ENCODE measurements around the gene SCN11A.

SCN11A gene

DNA sequence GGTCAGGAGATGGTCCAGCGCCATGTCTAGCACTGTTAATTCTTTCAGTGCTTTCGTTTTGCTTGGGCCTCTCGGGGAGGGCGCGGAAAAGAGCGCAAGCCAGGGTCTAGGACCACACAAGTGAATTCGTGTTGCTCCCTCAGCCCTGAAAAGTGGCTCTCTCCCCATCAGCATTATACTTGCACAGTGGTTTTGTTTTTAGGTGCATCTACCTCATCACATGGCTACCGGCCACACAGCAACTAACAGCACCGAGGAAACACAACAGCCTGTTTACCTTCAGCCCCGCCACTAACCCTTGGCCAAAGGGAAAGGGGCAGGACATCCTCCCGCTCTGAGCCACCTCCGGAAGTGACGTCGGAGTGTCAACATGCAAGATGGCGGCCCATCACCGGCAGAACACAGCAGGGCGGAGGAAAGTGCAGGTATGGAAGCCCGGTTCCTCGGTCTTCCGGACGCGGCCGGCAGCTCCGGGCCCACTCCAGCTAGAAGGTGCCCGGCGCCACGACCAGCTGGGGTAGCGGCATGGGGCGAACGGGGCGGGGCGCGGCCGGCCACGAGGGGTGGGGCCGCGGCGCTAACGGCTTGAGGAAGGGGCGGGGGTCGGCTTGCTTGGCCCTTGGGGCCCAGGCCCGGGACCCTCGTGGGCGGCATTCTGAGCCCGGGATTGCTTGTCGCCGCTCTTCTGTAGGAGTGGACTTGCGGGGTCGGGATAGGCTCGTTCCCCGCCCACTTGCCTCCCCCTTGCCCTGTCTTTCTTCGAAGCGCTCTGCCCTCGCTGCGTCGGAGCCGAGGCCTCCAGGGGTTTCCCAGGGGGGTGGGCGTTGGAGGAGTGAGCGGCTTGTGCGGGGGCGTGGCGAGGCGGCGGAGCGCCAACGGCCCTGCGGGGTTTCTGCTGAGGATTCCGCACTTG is at the start of gene SCN11A, which contains the start of gene WDR48:
SCN11A (minus strand) TSS at position 296 of the 913 bp plus-strand sequence. CDS start 101,582 bp downstream, outside the sequence.
WDR48 (plus strand) TSS at position 368 of the 913 bp plus-strand sequence; CDS start at position 378, 10 bp downstream.
- peak; percentile 69 for DNase-seq

DNA sequence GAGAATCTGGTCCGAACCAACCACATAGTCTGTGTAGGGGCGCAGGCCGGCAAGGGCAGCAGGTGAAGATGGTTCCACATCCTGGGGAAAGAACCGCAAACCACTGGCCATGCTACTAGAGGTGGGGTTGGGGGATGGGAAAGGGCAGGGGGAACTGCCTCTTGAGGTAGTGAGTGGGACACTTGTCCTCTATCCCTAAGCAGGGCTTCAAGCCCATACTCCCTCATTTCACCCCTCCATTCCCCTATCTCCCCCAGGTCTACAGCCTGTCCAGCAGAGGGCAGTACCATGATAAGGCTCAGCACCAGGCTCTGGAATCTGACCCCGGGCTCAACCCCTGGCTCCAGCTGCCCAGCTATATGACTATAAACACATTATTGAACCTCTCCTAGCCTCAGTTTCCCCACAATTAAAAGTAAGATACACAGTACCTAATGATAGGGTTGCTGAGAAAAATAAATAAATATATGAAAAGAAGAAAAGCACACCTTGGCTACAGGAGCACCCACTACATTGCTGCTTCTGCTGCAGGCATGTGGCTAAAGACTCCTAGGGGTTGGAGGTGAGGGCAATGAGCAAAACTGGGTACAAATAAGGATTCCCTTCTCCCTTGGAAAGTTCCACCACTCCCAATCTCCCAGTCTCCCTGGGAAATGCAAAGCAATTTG is 49.4 kb upstream of the SCN11A start:
- no peak for DNase-seq

DNA sequence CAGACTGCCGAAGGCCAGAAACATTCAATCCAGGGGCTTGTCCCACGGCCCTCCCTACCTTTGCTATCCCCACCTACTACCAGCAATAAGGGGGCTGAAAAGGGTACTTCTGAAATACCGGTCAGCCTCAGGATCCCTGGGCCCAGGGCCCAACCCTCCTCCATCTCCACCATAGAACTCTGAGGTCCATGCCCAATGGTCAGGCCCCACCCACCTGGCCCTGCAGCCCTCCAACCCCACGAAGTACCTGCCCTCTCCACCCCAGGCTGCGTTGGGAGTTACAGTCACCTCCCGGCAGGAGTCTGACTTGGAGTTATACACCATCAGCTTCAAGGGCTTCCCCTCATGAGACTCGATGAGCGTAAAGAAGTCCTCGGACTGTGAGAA is 48.7 kb upstream of the SCN11A start:
- DNase-seq: no peak

DNA sequence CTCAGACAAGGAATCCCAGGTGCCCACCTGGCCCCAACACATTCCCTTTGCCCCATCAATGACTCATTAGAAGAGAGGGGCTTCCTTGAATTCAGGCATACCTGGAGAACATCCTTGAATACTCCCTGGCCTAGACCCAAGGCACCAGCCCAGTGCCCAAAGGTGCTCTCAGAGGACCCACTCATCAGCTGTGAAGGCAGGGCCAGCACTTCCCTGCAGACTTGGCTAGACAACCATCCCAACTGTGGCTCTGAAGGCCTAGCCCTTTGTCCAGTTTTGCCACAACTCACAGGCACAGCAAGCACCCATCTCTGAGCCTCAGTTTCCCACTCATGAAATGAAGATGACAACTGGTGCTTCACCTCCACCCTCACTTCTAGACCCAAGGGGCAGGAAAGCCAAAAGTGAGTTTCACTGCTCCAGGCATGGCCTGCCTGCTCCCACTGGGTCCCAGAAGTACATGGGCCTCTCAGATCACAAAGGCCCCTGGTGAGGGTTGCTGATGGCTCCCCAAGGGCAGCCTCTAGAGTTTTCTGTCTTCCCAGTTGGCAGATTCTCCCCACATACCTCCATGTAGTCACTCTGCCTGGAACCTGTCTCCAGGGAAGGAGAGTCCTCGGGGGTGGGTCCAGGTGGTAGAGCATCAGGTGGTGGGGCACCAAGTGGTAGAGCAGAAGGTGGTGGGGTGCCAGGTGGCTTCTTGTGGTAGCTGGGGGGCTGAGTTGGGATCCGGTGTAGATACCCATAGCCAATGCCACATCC is 48.2 kb upstream of the SCN11A start:
- no peak for DNase-seq

DNA sequence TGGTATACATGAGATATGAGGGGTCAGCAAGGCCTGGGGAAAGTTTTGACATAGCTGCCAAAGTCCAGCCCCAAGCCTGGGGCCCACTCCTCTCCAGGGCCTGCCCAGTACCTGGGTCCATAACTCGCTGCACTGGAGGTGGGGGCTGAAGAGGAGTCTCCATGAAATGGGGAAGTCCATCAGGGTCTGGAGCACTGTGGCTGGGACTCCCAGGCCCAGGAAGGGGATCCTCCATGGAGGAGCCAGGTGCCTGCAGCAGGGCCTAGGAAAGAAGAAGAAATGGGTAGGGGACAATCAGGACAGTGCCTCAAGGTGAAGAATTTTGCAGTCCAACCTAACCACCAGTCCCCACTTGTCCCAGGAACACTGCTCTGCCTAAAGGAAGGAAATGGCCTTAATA is 47.5 kb upstream of the SCN11A start:
- no peak for DNase-seq

DNA sequence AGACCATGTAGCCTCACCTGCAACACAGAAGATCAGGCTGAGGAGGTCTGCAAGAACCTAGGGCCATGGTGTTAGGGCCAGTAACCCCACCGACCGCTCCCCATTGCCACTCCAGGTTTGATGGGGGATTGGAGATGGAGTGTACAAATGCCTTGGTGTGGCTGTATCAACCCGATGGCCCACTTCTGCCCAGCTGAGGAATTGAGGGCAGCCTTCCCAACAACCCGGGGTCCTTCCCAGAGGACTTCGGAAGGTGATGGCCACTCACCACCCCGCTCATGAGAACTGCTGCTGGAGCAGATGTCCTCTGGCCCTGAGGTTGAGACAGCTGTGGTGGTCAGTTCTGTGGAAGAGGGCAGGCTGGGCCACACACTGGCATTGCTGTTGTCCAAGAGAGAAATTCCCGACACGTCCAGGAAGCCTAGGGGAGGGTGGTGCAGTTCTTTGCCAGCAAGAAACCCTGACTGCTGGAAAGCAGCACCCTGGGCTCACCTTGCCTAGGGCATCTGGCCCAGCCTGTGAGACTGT is 46.8 kb upstream of the SCN11A start:
- no peak for DNase-seq

DNA sequence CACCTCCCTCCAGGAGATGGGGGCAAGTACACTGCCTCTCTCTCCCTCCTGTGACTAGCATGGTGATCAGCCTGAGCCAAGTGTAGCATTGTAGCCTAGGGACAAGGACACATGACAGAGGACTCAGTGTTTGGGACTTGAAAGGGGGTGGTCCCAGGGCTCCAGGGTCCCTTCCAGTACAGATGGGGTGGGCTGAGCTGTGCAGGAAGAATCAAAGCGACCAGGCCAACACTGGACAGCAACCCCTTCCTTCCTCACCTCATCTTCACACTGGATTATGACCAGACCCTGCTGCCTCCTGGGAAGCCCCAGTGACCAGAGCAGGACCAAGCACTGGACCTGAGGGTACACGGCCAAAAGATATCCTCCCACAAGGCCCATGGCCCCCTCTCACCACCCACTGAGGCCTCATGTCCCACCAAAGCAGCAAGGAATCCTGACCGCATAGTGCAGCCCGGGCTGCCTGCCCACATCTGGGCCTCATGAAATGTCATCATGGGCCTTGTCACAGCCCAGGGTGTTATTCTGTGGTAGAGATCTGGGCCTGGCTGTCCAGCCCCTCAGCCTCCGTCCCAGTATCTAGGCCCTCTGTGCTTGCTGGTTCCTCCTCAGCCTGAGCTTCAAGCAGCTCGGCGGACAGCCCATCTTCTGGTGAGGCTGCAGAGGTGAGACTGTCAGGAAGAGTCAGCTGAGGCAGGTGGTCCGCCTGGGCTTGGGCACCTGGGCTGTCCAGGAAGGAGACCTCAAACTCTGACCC is 46.1 kb upstream of the SCN11A start:
- no peak for DNase-seq

DNA sequence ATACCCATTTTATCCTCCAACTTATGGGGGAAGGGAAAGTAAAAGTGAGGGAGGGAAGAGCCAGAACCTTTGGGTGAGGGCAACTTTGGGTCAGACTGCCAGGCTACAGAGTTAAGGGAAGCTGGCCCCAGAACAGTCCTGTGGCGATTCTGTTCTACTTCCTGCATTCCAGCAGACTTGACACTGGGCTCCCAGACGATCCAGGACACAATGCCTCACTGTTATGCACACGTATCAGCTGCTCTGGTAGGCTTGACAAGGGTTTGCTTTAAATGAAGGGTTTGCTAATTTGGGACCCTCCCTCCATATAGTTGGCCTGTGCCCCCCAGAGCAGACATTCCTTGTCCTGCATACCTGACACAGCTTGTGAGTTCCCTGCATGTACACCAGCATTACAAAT is 45.0 kb upstream of the SCN11A start:
- DNase-seq: no peak

DNA sequence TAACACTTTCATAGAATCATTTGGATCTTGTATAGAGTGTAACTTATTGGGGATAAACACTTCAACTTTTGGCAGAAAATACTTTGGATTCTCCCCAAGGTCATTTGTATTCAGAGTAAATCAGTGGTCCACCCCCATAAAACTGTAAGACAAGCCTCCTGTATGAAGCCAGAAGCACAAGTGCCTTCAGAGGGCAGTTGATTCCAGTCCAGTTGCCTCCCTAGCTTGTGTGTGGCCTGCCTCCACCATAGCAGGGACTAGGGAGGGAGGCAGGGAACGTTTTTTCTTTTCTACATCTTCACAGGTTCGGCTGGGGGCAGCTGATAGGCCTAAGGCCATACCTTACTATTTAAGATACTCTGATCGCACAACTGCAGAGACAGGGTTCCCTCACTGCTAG is 44.0 kb upstream of the SCN11A start:
- DNase-seq: no peak

DNA sequence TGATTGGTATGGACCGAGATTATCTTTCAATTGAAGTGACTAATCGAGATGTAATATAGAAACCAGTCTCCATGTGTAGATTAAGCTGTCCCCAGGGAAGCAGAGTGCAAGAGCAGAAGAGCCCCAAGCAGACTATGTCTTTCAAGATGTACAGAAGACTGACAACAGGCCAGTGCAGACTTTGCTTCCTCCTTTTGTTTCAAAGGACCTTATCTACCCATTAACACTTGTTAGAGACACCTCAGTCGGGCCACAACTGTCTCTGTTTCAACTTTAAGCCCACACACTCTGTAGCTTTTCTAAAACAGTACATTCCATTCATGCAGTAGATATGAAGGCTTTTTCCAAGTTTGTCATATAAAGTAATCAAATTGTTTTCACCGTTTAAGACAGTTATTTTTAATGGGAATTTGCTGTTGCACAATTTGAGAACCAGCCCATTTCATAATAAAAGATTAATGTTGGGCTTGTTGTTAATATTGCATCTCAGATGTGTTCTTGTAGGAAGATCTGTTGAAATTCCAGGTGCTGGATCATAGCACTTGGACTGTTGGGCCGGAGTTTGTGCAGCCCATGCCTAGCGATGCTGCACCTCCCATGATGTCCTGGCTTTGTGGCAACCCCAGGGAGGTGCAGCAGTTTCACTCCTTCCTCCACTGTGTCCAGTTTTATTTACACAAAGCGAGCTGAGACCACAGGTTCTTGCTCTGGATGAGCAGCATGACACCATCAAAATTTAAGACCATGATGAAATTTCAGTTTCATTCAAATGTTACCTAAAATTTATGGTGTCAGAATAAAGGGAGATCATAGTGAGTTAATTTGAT is 43.3 kb upstream of the SCN11A start:
- DNase-seq: no peak

DNA sequence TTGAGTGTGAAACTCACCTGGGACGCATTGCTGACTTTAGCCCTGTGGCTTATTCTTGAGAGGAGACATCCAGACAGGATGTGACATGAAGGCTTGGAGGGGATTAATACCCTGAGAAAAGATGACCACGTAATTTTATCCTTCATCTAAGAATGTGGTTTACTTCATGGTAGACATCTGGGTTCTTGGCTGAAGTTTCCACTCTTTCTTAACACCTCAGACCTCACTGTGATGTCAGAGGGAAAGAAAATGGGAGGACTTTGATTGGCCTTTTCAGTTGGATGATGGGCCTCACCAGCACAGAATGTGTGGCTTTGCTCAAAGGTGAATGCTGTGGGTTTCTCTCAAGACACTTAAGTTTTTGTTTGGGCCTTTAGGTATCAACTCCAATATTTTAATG is 39.2 kb upstream of the SCN11A start:
- no peak for DNase-seq

DNA sequence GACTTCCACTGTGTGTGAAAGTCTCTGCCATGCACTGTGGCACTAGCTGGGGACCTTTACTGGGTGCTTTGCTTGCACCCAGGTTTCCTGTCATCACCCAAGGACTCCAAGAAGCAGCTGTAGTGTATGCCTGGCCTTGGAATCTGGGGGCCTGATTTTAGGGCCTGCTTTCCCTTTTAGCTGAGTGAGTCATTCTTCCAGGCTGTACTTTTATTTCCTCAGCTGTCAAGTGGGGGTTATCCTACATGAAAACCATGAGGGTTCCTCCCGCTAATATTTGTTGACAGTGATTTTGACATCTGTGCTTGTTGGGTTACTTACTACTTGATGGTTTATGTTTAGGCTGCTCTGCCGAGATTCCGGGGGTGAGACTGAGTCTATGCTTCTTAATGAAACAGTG is 37.1 kb upstream of the SCN11A start:
- DNase-seq: no peak

DNA sequence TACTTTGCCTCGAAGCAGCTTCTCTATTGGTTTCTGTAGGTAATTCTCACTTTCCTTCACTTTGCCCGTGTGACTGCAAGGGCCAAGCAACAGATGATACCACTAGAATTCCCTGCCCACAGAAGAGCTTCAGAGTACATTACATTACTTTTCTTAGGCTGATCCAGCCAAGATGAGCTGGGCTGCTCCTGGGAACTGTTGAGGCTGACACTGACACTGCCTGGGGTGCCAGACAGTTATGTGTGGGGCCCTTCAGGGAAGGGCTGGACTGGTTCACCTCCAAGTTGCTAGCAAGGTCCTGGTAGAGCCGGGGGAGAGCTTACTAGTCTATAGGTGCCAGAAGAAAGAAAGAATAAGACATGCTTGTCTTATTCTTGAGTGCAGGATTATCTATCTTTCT is 36.7 kb upstream of the SCN11A start:
- no peak for DNase-seq

DNA sequence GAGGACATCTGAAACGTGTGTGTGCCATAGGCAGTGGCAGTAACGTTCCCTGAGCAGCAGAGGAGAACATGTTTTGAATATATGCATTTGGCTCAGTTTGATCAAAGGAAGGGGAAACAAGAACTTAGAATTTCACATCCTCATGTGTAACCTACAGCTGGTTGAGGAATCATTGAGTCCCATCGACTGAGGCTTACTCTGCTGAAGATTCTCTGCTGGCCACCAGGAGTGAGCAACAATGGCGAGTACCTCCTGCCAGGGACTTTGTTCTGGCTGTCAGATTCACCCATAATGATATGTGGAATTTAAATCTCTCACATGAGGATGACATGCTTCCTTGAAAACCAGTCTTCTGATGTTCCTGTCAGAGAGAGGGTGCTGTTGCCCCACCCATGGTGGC is 34.4 kb upstream of the SCN11A start:
- no peak for DNase-seq

DNA sequence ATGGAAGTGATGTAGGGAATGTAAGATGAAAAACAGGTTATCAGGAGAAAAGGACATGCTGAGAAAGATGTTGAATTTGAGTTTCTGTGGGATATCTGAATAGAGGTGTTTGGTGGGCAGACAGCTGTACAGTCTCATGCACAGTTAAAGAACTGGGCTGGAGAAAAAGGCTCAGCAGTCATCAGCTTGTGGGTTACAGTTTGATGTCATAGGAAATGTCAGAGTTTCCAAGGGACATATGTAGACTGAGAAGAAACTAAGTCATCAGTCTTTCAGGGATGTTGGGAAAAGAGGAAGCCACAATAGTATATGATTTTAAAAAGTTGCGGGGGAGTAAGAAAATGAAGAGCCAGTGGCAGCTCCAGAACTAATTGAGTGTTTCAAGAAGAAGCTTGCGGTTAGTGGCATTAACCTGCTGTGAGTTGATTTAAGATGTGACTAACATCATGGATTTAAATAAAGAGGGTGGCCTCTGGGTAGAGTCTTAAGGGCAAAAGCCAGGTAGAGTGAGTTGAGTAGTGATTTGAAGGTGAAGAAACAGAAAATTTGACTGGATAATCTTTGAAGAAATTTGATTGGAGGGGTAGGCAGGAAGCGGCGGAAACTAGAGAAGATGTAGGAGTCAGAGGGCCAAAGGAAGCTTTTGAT is 31.0 kb upstream of the SCN11A start:
- no peak for DNase-seq

DNA sequence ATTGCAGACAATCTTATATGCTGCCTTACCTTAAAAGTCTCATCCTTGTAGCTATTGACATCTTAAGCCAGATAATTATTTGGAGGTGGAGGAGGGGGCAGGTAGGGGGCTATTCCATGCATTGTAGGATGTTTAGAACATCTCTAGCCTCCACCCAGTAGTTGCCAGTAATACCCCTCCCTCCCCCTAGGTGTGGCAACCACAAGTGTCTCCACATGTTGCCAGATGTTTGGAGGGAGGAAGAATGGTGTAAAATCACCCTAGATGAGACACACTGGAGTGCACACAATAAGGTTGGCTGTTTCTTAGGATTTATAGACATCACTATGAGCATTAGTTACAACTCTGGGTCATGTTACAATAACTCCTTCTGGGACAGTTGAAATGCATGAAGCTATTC is 28.3 kb upstream of the SCN11A start:
- DNase-seq: no peak

DNA sequence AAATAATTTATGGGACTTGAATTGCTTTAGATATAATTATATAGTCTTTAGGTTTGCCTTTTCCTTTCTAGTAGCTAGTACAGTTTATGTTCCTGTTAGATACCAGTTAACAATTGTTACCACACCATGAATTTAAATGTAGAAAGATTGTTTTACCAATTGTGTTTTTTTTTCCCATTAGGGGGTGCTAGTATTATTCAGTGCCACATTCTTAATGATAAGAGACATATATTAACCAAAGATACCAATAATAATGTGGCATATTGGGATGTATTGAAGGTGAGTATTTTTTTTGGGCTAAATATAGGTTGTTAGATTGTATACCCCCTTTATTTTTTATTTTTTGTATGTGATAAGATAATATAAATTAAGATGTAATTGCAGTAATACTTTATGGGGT is 27.8 kb upstream of the SCN11A start:
- DNase-seq: no peak

DNA sequence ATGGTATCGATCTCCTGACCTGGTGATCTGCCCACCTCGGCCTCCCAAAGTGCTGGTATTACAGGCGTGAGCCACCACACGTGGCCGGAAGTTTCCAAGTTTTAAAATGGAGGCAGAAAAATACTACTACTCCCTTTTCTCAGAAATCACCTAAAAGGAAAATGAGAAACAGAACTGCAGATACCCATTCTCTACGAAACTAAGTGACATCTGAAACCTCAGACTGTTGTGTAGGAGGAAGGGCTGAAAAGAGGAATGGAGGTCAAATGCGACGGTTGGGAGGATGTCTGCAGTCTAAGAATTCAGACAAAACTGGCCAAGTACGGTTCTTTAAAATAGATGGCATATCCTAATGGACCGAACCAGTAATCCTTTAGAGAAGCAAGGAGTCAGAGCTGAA is 24.2 kb upstream of the SCN11A start:
- DNase-seq: no peak

DNA sequence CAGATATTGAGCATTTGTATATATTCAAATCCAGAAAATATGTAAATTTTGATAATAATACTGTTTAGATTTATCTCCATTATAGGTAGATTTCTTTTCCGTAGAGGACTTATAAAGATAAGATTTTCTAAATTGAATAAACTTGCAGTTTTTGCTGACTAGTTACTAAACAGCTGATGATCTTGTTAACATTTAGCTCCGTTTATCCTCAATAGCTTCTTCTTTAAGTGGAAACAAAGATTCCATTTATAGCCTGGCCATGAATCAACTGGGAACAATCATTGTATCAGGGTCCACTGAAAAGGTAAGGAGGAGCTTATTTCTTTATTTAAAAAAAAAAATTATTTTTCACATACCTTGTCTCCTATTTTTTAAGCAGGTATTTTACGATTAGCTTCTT is 16.8 kb upstream of the SCN11A start:
- DNase-seq: no peak

DNA sequence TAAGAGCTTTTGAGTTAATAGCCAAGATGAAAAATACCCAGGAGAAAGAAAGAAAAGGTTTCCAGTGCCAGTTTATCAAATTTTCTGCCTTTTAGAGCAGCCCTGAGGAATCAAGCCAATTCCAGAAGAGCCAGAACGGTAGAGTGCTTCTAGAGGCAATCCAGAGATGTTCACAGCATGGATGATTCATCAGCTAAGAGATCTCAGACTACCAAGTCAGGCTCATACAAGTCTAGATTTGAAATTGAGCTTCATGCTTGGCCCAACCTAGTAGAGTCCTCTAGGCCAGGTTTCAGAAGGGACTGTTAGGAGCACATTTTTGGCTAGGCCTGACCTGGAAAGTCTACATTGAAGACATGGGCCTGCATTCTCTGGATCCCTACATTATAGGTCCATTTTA is 15.5 kb upstream of the SCN11A start:
- DNase-seq: no peak

DNA sequence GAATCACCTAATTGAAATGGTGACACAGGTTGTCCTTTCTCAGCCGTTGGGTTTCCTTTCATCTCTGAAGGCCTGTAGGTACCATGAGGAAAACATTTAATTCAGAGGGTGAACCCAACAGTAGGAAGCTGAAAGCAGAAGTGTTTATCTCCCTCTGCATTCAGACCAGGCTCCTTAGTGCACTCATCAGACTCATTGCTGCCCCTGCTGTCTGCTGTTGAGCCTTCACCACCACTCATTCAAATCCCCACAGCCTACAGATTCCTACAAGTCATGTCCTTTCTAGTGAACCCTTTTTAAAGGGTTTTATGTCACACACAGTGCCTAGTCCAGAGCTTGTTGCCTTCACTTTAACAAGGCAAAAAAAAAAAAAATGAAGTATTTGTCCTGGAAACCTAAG is 13.5 kb upstream of the SCN11A start:
- peak; percentile 63 for DNase-seq
